Ovary (tissue), 3 donors: ENCODE measurements around the gene GPR84.

Experiments
- CTCF ChIP-seq, 3 donors: fragments of 450-650 bp in 2 of 3; fragments of 200-600 bp in 1 of 3; IDR thresholded peaks; one replicate each; pipeline versions ENCODE4 v1.5.1 to v1.8.0; 2016 to 2022; ENCODE audit warnings: antibody characterized with exemption in 3 of 3, mild to moderate bottlenecking in 1 of 3
- EP300 ChIP-seq: sonication (generic); formaldehyde crosslinking; IDR thresholded peaks from one replicate; pipeline ENCODE4 v1.6.1; 2017; ENCODE audit warnings: antibody characterized with exemption
- POLR2A ChIP-seq: fragments of 450-650 bp; IDR thresholded peaks from one replicate; pipeline ENCODE4 v1.6.1; 2017; ENCODE audit warnings: antibody characterized with exemption, mild to moderate bottlenecking, moderate library complexity
- donor health status: DM: no; HTN: no; CAD: no.

GRCh38 chr12:54389607-54390175 lies 25.4 kb upstream of the GPR84 start:
- no peak for TF ChIP-seq CTCF (IDR thresholded peaks at IDR 0.05)
- TF ChIP-seq POLR2A = no peak
- no peak for TF ChIP-seq EP300
